ENCODE results near the gene TDRD3.

DNA sequence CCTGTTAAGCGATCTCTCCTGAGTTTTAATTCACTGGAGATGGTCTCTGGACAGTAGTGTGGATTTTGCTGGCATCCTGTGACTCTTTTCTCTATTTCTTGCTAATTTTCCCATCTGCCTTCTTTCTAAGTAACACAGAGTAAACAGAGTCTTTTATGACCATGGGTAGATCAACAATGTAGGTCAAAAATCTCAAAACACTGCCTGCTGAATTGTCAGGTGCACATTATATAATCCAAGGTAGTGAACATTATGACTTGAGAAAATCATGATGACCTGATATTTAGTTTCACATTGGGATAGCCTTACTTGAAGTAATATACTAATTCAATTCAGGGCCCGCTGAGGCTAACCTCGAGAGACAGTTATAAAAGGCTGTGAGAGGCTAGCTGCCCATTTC is 180.7 kb downstream of the TDRD3 start:
- no peak for TF ChIP-seq POLR2A (IDR thresholded peaks at IDR 0.05; ENCODE audit: low read depth, low read length)
- no peak for TF ChIP-seq SPI1 (IDR thresholded peaks at IDR 0.05; ENCODE audit: low read depth, low read length)
- TF ChIP-seq TAF1 (IDR thresholded peaks at IDR 0.05; ENCODE audit: low read depth, low read length): no peak
- no peak for TF ChIP-seq POU2F2 (IDR thresholded peaks at IDR 0.05; ENCODE audit: low read depth, low read length)
- TF ChIP-seq POLR2AphosphoS5 (IDR thresholded peaks at IDR 0.05; ENCODE audit: low read depth, low read length): no peak
